Stimulated activated CD8-positive, alpha-beta memory T cell treated with anti-CD3 and anti-CD28 coated beads, Interleukin-15, amount 100 ng/mL, for 48 hours (primary cell): ENCODE results near the gene COQ8B.

Experiments
- DNase-seq, 2 donors: peaks; one replicate each; pipeline ENCODE4 v3.0.0-alpha.2; 2020; ENCODE audit warnings: low read depth in 2 of 2

Gene COQ8B

DNA sequence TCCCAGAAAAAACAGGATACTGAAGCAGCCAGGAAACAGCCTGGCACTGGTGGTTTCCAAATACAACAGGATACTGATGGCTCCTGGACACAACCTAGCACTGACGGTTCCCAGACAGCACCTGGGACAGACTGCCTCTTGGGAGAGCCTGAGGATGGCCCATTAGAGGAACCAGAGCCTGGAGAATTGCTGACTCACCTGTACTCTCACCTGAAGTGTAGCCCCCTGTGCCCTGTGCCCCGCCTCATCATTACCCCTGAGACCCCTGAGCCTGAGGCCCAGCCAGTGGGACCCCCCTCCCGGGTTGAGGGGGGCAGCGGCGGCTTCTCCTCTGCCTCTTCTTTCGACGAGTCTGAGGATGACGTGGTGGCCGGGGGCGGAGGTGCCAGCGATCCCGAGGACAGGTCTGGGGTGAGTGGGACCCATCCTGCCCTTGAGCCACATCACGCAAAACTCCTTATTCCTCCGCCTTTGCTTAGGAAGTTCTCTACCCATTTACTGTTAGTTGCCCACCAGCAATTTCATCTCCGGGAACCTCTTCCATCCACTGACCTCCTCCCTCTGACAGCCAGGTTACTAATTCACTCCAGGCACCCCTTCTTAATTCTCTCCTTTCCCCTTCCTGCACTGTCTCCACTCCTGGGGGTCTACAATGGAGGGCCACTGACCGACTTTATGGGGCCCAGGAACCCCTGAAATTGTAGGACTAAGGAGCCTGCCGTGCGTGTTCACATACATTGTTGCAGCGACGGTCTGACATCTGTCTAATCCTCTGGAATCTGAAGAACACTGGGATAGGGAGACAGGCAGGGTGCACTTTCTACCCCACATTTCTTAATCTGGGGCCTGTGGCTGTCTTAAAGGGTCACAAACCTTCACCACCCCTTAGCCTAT lies 1.4 kb upstream of the COQ8B start:
- no peak for DNase-seq

GRCh38 chr19:40717325-40717879 lies 716 bp upstream of the COQ8B start:
- DNase-seq = no peak

DNA sequence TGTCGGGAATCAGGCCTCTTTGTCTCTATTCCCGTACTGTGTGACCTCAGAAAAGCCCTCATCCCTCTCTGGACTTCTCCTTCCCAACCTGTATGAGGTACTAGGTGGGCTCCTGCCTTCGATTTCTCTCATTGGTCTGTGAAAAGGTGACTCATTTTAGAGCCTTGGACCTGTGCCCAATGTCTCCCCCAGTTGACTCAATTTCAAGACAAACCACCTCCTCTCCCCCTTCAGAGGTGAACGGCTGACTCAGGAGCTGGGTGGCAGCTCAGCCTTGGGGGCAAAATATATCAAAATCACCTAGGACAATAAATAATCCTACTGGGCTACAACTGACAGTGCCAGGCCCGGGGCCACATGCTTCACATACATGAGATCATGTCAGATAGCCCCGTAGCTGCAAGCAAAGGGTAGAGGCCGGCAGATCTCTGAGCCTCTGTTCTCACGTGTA lies 630 bp downstream of the COQ8B start:
- peak; percentile 66 to 70 for DNase-seq

GRCh38 chr19:40714441-40715299 lies 2.0 kb downstream of the COQ8B start:
- DNase-seq = peak; percentile 90

- no peak for DNase-seq
Measured at GRCh38 chr19:40713939-40714338, 2.7 kb downstream of the COQ8B start.

- DNase-seq = no peak
Measured at GRCh38 chr19:40709817-40710216, 6.9 kb downstream of the COQ8B start.

DNA sequence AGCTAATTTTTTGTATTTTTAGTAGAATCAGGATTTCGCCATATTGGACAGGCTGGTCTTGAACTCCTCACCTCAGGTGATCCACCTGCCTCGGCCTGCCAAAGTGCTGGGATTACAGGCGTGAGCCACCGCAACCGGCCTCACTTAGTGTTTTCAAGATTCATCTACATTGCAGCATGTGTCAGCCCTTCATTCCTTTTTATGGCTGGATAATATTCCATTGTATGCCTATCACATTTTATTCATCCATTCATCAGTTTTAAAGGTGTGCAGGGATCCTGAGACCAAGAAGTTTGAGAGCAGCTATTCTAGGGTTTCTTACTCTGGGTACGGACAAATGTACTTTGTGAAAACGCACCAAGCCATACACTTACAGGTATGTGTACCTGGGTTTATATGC lies 9.1 kb downstream of the COQ8B start:
- no peak for DNase-seq

GRCh38 chr19:40705950-40706619 lies 10.6 kb downstream of the COQ8B start:
- no peak for DNase-seq

DNA sequence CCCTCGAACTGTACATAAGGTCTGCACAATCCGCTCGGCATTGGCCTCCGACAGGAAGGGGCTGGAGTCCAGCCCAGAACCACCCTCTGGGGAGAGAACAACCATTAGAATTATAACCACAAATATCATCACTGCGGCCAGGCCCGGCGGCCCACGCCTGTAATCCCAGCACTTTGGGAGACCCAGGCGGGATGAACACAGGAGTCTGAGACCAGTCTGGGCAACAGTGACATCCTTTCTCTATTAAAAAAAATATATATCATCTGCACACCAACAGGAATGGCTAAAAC lies 11.4 kb downstream of the COQ8B start:
- no peak for DNase-seq

GRCh38 chr19:40704491-40705361 lies 12.0 kb downstream of the COQ8B start:
- DNase-seq = no peak

GRCh38 chr19:40703029-40703755 lies 13.5 kb downstream of the COQ8B start:
- no peak for DNase-seq

DNA sequence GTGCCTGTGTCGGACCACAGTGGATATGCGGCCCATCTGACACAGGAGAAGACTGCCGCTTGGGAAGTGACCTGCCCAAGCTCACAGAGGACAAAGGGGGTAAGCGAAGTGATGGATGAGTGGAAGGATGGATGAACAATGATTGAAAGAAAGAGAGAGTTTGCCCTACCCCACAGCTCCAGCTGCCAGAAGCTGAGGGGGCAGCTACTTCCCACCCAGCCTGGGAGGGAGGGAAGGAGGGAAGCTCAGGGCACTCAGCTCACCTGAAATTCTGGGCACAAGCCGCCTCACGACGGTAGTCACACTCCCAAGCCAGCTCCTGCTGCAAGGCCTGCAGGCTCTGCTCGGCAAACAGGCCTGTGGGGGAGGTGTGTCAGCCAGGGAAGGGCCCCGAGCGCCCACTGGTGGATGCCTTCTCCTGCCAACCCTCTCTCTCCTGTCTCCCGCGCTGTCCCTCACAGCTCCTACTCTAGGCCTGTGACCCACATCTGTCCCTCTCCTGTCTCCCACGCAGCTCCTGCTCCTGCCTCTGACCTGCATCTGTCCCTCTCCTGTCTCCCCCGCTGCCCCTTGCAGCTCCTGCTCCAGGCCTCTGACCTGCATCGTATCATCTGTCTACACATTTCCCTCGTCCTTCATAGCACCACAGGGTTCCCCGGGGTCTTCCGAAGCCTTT lies 14.2 kb downstream of the COQ8B start:
- no peak for DNase-seq

GRCh38 chr19:40701758-40702157 lies 14.9 kb downstream of the COQ8B start:
- no peak for DNase-seq

- DNase-seq = no peak
Measured at GRCh38 chr19:40700083-40700482, 16.6 kb downstream of the COQ8B start.

GRCh38 chr19:40697007-40697406 lies 19.7 kb downstream of the COQ8B start:
- no peak for DNase-seq

DNA sequence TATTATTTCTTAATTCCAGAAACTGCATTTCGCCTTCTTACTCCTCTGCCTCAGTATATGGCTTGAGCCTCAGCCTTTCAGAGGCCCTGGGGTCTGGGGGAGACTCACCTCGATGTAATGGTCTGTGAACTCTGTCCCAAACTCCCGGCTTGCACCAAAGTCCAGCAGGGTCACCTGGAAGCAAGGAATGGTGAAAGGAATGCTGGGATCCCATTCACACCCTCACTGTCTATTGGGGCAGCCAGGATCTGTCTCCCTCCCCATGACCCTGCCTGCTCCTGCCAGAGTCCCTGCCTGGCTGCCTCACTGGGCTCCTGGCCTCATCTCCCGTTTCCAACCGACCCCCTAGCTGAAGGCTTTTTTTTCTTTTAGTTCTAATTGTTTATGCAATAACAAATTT lies 20.8 kb downstream of the COQ8B start:
- DNase-seq = no peak

GRCh38 chr19:40693896-40694295 lies 22.8 kb downstream of the COQ8B start:
- DNase-seq = no peak

DNA sequence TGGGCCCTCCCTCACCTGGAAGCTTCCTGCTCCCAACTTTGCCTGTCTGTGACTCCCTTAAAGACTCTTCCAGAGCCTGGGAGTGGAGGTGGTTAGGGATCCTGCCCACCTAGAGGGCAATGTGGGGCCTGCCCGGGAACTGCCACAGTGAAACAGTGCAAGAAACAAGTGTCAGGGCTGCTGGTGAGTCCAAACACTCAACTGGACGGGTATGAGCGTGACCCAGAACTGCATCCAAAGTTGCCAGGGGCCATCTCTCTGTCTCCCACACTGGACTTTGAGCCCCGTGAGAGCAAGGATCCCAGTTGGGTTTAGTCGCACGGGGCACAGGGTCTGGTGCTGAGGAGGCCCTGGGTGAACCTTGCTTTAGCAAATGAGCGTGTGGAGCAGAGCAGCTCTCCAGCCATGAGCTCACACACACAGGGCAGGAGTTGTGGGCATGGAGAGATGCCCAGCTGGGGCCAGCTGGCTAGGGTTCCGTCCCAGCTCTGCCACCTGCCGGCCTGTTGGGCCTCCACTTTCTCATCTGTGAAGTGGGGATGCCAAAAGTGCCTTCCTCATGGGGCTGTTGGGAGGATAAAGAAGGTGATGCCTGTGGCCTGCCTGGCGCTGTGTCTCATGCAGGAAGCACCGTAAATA lies 23.4 kb downstream of the COQ8B start:
- DNase-seq = no peak

DNA sequence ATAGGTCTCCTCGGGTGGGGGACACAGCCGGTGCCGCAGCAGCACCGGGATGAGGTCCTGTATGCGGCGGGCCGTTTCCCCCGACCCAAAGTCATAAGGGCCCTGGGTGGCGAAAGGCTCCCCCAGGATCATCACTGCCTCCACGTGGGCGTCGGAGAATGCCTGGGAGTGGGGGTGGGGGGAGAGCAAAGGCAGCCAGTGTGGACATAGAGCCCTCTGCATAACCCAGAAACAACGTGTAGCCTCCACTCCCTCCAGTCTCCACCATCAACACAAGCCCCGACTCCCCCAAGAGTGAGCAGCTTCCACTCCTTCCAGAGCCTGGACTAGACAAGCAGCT lies 24.5 kb downstream of the COQ8B start:
- DNase-seq = no peak
